HepG2 (cell line): Measurements from ENCODE around the gene C1orf159. TPM values are rescaled to one million over a fixed set of nuclear protein-coding genes. Genes with fewer than 3 reads are reported as not detected.

Experiments used
- ATAC-seq: fragments of 200-7000 bp; cut with Tn5 transposase; 3 replicates; pipeline ENCODE4 v1.9.1; 2020; ENCODE audit warnings: mild to moderate bottlenecking, moderate library complexity
- BruUV-seq: library from RNA; stranded (reverse); fragments of 400-500 nt; replicated peaks from 2 replicates; lab custom pipeline; 2021; lab: Mats Ljungman, UMichigan
- CTCF ChIA-PET: fragments of 300-600 bp; formaldehyde crosslinking; extraction: SDS; loops from one replicate; lab custom pipeline; 2021; ENCODE audit warnings: low total read pairs, inconsistent platforms, low intra/inter-chr PET ratio; lab: Yijun Ruan, JAX
- POLR2A ChIA-PET: fragments of 350-600 bp; sonication (Branson Sonifier 250); formaldehyde crosslinking; loops from one replicate; lab custom pipeline; 2020; ENCODE audit warnings: antibody characterized with exemption, inconsistent platforms; lab: Yijun Ruan, JAX
- DNase-seq: peaks from one replicate; pipeline ENCODE4 v3.0.0-alpha.2; 2015; ENCODE audit warnings: low spot score
- FAIRE-seq: peaks from 3 replicates; lab custom pipeline; 2011; peaks lifted over from hg19 to GRCh38; lab: Jason Lieb, UNC
- H2AFZ ChIP-seq: one replicate; pipeline ENCODE4 v1.6.1; 2011; ENCODE audit warnings: low read length, inconsistent platforms
- H3K27ac ChIP-seq: fragments of 300-600 bp; 3 replicates; pipeline ENCODE4 v1.8.0; 2011; ENCODE audit warnings: mixed run types, mild to moderate bottlenecking, mixed read lengths, low read length, inconsistent platforms; ENCODE audit not compliant: insufficient read depth; ENCODE audit errors: extremely low read length
- H3K27me3 ChIP-seq, 2 experiments: fragments of 200-600 bp in 1 of 2; 2 replicates in 1 of 2; 3 replicates in 1 of 2; pipeline versions ENCODE4 v1.6.0 to v1.8.0; 2011; ENCODE audit warnings: low read length in 2 of 2, mild to moderate bottlenecking in 2 of 2, moderate library complexity in 2 of 2, inconsistent platforms in 1 of 2; ENCODE audit not compliant: insufficient read depth in 2 of 2, control insufficient read depth in 1 of 2
- H3K36me3 ChIP-seq, 2 experiments: fragments of 200-600 bp in 1 of 2; replicated peaks in 1 of 2; 2 replicates in 1 of 2; 3 replicates in 1 of 2; pipeline versions ENCODE4 v1.5.1 to v1.8.0; 2011; ENCODE audit warnings: low read length in 2 of 2, inconsistent platforms in 1 of 2; ENCODE audit not compliant: insufficient read depth in 2 of 2, control insufficient read depth in 1 of 2
- H3K4me1 ChIP-seq: 2 replicates; pipeline ENCODE4 v1.5.1; 2012; ENCODE audit warnings: low read length, inconsistent platforms; ENCODE audit not compliant: insufficient read depth
- H3K4me2 ChIP-seq: 2 replicates; pipeline ENCODE4 v1.6.0; 2011; ENCODE audit warnings: low read depth, low read length, inconsistent platforms
- H3K4me3 ChIP-seq, 3 experiments: fragments of 200-600 bp in 1 of 3; sonication (generic), shearing (Covaris generic) in 1 of 3; replicated peaks in 1 of 3; 2 replicates each; pipeline ENCODE4 v1.5.1; 2011 to 2016; ENCODE audit warnings: low read length in 3 of 3, inconsistent platforms in 2 of 3, low read depth in 2 of 3, mild to moderate bottlenecking in 2 of 3, control low read depth in 1 of 3, mixed read lengths in 1 of 3; ENCODE audit not compliant: insufficient read depth in 1 of 3
- H3K79me2 ChIP-seq: one replicate; pipeline ENCODE4 v1.6.1; 2011; ENCODE audit warnings: low read length, inconsistent platforms; ENCODE audit not compliant: insufficient read depth
- H3K9ac ChIP-seq: 2 replicates; pipeline ENCODE4 v1.6.0; 2011; ENCODE audit warnings: mild to moderate bottlenecking, low read depth, low read length, inconsistent platforms; ENCODE audit not compliant: insufficient read depth
- H3K9me3 ChIP-seq: 2 replicates; pipeline ENCODE4 v1.5.1; 2012; ENCODE audit warnings: mild to moderate bottlenecking, low read length
- H4K20me1 ChIP-seq: 2 replicates; pipeline ENCODE4 v1.6.0; 2011; ENCODE audit warnings: inconsistent platforms, mild to moderate bottlenecking, low read length, moderate library complexity; ENCODE audit not compliant: insufficient read depth
- XBP1 ChIP-seq: sonication (generic); formaldehyde crosslinking; IDR thresholded peaks from 2 replicates; pipeline ENCODE4 v1.5.0; 2020; ENCODE audit warnings: missing genetic modification reagents
- WGBS: methylation state at CpG from one replicate; pipeline ENCODE4 v1.1.6; 2017; ENCODE audit warnings: low lambda C conversion rate; 5-methylcytosine and 5-hydroxymethylcytosine counted together
- in situ Hi-C: cut with HindIII; loops from 2 replicates; pipeline ENCODE4 v1.10.0; 2017; ENCODE audit warnings: low pct_unique_long_range_greater_than_20kb; ENCODE audit not compliant: extremely low pct_ligation_motif_present
- intact Hi-C: fragments of 100-400 bp; cut with micrococcal nuclease; formaldehyde crosslinking; loops from one replicate; pipeline ENCODE4 v1.10.0; 2022; ENCODE audit not compliant: unreplicated experiment
- polyA plus RNA-seq, 8 experiments: library from polyadenylated mRNA; depleted of rRNA in 3 of 8; stranded (reverse) in 7 of 8; unstranded in 1 of 8; fragments of >200 nt; fragmentation: Illumina TruSeq in 4 of 8; extraction: Trizol in 4 of 8; gene quantifications; 2 replicates each; pipeline versions ENCODE4 v1.2.1 to v1.2.3, GENCODE V29; 2011 to 2016; ENCODE audit warnings: low read depth in 4 of 8, missing spikeins in 1 of 8, mixed read lengths in 1 of 8; ENCODE audit not compliant: insufficient read depth in 1 of 8
- total RNA-seq, 5 experiments: library from RNA; depleted of rRNA; stranded (reverse); fragments of >200 nt; fragmentation: Illumina TruSeq; extraction: Trizol; gene quantifications; 2 replicates each; pipeline ENCODE4 v1.2.3, GENCODE V29; 2016; ENCODE audit warnings: low read depth in 1 of 5
- TF ChIP-seq, protein P1 (sequence below): sonication (generic); formaldehyde crosslinking; IDR thresholded peaks from 2 replicates; pipeline ENCODE4 v1.4.0; 2020; ENCODE audit warnings: mild to moderate bottlenecking, missing genetic modification reagents, borderline replicate concordance

The C1orf159 gene
- total and polyA plus RNA-seq, 2 of the 13 experiments (the other 11 are each of a cell fraction or from before 2014, with no cell fraction given), result 3.8 to 6.7 TPM

DNA sequence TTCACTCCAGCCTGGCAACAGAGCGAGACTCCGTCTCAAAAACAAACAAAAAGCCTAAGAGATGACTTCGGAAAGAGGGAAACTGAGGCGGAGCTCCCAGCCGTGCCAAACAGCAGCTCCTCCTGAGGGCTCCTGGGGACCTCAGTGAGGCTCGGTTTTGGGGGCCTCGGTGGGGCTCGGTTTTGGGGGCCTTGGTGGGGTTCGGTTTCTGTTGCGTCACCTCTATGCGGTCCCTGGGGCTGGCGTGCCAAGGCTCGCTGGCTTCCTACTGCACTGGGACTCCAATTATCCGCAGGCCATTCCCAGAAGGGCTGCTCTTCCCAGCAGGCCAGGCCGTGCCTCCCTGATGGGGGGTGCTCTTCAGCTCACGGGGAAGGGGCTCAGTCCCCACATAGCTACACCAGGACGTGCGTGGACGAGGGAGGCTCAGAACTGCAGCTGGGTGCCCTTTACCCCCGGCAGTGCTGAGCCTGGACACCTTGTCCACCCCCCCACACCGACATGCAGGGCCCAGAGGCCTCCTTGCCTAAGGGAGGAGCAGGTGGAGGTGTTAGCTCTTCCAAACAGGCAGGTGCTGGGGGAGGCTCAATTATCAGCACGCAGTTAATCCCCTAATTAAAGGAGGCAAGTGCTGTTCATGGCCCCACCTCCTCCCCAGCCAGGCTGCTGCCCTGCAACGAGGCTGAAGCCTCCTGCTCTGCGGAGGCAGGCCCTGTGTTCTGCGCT is 5.1 kb upstream of the C1orf159 start:
- peaks cover 64% of the 10 kb centered on the region for H3K4me1 ChIP-seq
- no peak overlapping the region for H3K4me3 ChIP-seq
- ChIA-PET CTCF (interaction anchor here (0.8 to 1.4 kb wide), 2 partner anchors 129 to 171 kb away, joined by 4 to 8 read pairs; no protein-coding TSS in a partner anchor), POLR2A (interaction anchor here (1.2 to 2.1 kb wide), 2 partner anchors 110 to 129 kb away, joined by 3 to 7 read pairs; no protein-coding TSS in a partner anchor)
- no peak for ATAC-seq
- in situ Hi-C loops, result no loop called here
- TF ChIP-seq, protein P1, sequence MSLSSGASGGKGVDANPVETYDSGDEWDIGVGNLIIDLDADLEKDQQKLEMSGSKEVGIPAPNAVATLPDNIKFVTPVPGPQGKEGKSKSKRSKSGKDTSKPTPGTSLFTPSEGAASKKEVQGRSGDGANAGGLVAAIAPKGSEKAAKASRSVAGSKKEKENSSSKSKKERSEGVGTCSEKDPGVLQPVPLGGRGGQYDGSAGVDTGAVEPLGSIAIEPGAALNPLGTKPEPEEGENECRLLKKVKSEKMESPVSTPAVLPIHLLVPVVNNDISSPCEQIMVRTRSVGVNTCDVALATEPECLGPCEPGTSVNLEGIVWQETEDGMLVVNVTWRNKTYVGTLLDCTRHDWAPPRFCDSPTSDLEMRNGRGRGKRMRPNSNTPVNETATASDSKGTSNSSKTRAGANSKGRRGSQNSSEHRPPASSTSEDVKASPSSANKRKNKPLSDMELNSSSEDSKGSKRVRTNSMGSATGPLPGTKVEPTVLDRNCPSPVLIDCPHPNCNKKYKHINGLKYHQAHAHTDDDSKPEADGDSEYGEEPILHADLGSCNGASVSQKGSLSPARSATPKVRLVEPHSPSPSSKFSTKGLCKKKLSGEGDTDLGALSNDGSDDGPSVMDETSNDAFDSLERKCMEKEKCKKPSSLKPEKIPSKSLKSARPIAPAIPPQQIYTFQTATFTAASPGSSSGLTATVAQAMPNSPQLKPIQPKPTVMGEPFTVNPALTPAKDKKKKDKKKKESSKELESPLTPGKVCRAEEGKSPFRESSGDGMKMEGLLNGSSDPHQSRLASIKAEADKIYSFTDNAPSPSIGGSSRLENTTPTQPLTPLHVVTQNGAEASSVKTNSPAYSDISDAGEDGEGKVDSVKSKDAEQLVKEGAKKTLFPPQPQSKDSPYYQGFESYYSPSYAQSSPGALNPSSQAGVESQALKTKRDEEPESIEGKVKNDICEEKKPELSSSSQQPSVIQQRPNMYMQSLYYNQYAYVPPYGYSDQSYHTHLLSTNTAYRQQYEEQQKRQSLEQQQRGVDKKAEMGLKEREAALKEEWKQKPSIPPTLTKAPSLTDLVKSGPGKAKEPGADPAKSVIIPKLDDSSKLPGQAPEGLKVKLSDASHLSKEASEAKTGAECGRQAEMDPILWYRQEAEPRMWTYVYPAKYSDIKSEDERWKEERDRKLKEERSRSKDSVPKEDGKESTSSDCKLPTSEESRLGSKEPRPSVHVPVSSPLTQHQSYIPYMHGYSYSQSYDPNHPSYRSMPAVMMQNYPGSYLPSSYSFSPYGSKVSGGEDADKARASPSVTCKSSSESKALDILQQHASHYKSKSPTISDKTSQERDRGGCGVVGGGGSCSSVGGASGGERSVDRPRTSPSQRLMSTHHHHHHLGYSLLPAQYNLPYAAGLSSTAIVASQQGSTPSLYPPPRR (CRISPR knock-in tag), result no peak
- no peak for TF ChIP-seq XBP1
- H3K9ac ChIP-seq, result no peak overlapping the region
- intact Hi-C loops, result loop anchor here (5.0 kb wide), 3 partner anchors 111 to 171 kb away; partner anchors contain the start of genes B3GALT6 and SDF4
- FAIRE-seq, result no peak
- peaks cover 7 to 37% of the 10 kb centered on the region in 2 experiments; a peak in 4 of 5 replicates for H3K27me3 ChIP-seq
- H3K79me2 ChIP-seq, result no peaks in the 10 kb centered on the region
- H3K9me3 ChIP-seq, result no peaks in the 10 kb centered on the region
- no peak overlapping the region for H2AFZ ChIP-seq
- H3K4me2 ChIP-seq, result no peak overlapping the region
- no peak for DNase-seq
- no peaks in the 10 kb centered on the region for H4K20me1 ChIP-seq
- no TSS peak for BruUV-seq
- H3K27ac ChIP-seq, result no peak overlapping the region
- 36% methylated on average over 14 of the region's 25 CpGs for WGBS
- H3K36me3 ChIP-seq, result no peaks in the 10 kb centered on the region
